H1 (cell line): ENCODE measurements around the gene ARHGEF38.

Experiments used
- EZH2 ChIP-seq: fragments of 200-600 bp; sonication (generic); IDR thresholded peaks from 2 replicates; pipeline ENCODE4 v1.7.1; 2012; ENCODE audit warnings: low read depth, mild to moderate bottlenecking, moderate library complexity, low read length, inconsistent platforms; ENCODE audit not compliant: severe bottlenecking
- POLR2AphosphoS5 ChIP-seq: IDR thresholded peaks from 2 replicates; pipeline ENCODE4 v1.6.1; 2011; ENCODE audit warnings: low read depth, low read length
- RAD21 ChIP-seq, 2 experiments: IDR thresholded peaks in 1 of 2; conservative IDR thresholded peaks in 1 of 2; 2 replicates each; pipeline ENCODE4 v1.6.1; 2011; ENCODE audit warnings: low read depth in 2 of 2, low read length in 2 of 2, improper control_type of control experiment in 1 of 2, inconsistent platforms in 1 of 2, mild to moderate bottlenecking in 1 of 2, moderate library complexity in 1 of 2
- TAF1 ChIP-seq: IDR thresholded peaks from 2 replicates; pipeline ENCODE4 v1.6.1; 2011; ENCODE audit warnings: mild to moderate bottlenecking, low read depth, low read length
- TF ChIP-seq, protein P1 (sequence below), 3 experiments: IDR thresholded peaks; 1 replicate in 2 of 3; 2 replicates in 1 of 3; pipeline versions ENCODE4 v1.5.1 to v1.6.1; 2011; ENCODE audit warnings: low read length in 3 of 3, mild to moderate bottlenecking in 3 of 3, inconsistent platforms in 2 of 3, low read depth in 1 of 3, moderate library complexity in 1 of 3; ENCODE audit not compliant: insufficient read depth in 1 of 3; ENCODE audit errors: control extremely low read depth in 1 of 3

DNA sequence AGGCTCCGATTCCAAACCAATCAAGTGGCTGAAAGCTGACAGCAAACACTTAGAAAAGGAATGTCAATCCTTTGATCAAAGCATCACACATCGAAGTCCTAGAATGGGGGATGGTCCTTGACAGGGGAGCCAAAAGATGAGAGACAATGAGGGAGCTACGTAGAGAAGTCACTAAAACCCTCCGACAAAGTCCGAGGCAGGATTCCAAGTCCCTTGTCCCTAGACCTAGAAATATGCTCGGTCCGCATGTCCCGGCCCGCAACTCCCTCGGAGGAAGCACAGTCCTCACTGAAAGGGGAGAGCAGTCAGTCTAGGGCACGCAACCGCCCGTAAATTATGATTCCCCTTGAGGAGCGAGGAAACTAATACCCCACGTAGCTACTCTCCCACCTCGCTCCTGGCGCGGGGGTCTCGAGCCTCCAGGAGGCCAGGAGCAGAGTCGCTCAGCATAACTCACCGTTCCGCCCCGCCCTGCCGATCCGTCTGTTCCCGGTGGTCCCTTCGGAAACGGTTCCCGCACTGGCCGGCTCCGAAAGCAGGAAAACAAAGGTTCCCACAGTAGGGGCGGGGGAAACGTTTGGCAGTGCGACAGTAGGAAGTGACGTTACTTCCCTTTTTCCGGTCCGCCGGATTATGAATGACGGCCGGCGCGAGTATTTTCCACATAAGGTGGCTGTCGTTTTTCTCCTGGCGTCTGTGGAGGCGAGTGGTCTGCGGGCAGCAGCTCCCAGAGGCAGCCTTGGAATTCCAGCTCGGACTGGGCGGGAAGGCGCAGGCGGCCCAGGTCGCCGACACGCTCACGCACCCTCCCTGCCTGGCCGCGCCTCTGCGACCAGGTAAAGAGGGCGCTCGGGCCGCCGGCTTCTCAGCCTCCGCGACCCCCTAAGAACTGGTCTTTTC lies 156.0 kb downstream of the ARHGEF38 start, which contains the start of the genes GSTCD and INTS12:
- TF ChIP-seq, protein P1, sequence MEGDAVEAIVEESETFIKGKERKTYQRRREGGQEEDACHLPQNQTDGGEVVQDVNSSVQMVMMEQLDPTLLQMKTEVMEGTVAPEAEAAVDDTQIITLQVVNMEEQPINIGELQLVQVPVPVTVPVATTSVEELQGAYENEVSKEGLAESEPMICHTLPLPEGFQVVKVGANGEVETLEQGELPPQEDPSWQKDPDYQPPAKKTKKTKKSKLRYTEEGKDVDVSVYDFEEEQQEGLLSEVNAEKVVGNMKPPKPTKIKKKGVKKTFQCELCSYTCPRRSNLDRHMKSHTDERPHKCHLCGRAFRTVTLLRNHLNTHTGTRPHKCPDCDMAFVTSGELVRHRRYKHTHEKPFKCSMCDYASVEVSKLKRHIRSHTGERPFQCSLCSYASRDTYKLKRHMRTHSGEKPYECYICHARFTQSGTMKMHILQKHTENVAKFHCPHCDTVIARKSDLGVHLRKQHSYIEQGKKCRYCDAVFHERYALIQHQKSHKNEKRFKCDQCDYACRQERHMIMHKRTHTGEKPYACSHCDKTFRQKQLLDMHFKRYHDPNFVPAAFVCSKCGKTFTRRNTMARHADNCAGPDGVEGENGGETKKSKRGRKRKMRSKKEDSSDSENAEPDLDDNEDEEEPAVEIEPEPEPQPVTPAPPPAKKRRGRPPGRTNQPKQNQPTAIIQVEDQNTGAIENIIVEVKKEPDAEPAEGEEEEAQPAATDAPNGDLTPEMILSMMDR (IDR thresholded peaks at IDR 0.05; ENCODE audit: control extremely low read depth in 1 of 3, insufficient read depth in 1 of 3, low read depth in 1 of 3, low read length in 3 of 3): no peak
- TF ChIP-seq EZH2: no peak
- TF ChIP-seq POLR2AphosphoS5: peak; percentile 88
- peak; percentile 95 for TF ChIP-seq TAF1
- peak; percentile 5 to 10; a peak in 1 of 4 replicates for TF ChIP-seq RAD21 (IDR thresholded peaks at IDR 0.05 in 1 of 2, conservative IDR thresholded peaks at IDR 0.05 in 1 of 2; ENCODE audit: low read depth in 2 of 2, low read length in 2 of 2)
